Spleen (tissue), 11 donors: ENCODE measurements around the gene TMTC2. TPM values are rescaled to one million over a fixed set of nuclear protein-coding genes. Genes with fewer than 3 reads are reported as not detected.

Source experiments
- DNase-seq: peaks from one replicate; pipeline ENCODE4 v3.0.0-alpha.2; 2020
- H3K27ac ChIP-seq, 8 donors: fragments of 200-600 bp; sonication (generic) in 7 of 8; 1 replicate in 4 of 8; 2 replicates in 4 of 8; pipeline versions ENCODE4 v1.5.0 to v1.8.0; 2016 to 2021; ENCODE audit warnings: inconsistent platforms in 4 of 8, mild to moderate bottlenecking in 4 of 8, moderate library complexity in 1 of 8
- H3K27me3 ChIP-seq, 7 donors: fragments of 200-600 bp; sonication (generic) in 6 of 7; replicated peaks in 1 of 7; 1 replicate in 4 of 7; 2 replicates in 3 of 7; pipeline versions ENCODE4 v1.5.0 to v1.8.0; 2016 to 2021; ENCODE audit warnings: inconsistent platforms in 3 of 7, mild to moderate bottlenecking in 1 of 7
- H3K36me3 ChIP-seq, 6 donors: fragments of 200-600 bp; sonication (generic) in 5 of 6; 1 replicate in 4 of 6; 2 replicates in 2 of 6; pipeline versions ENCODE4 v1.5.0 to v1.8.0; 2016 to 2021; ENCODE audit warnings: inconsistent platforms in 2 of 6
- H3K4me1 ChIP-seq, 6 donors: fragments of 200-600 bp; sonication (generic) in 5 of 6; 1 replicate in 3 of 6; 2 replicates in 3 of 6; pipeline versions ENCODE4 v1.5.0 to v1.8.0; 2016 to 2021; ENCODE audit warnings: inconsistent platforms in 3 of 6
- H3K4me3 ChIP-seq, 8 donors: fragments of 200-600 bp; sonication (generic) in 7 of 8; 1 replicate in 4 of 8; 2 replicates in 4 of 8; pipeline versions ENCODE4 v1.5.0 to v1.8.0; 2016 to 2021; ENCODE audit warnings: inconsistent platforms in 4 of 8, mild to moderate bottlenecking in 4 of 8, moderate library complexity in 2 of 8
- H3K9me3 ChIP-seq, 8 donors: fragments of 200-600 bp; sonication (generic) in 7 of 8; 1 replicate in 4 of 8; 2 replicates in 4 of 8; pipeline versions ENCODE4 v1.5.0 to v1.8.0; 2016 to 2021; ENCODE audit warnings: inconsistent platforms in 4 of 8
- CTCF ChIP-seq, 11 experiments: fragments of 200-600 bp in 7 of 11; fragments of 450-650 bp in 4 of 11; sonication (generic) in 4 of 11; IDR thresholded peaks in 8 of 11; conservative IDR thresholded peaks in 3 of 11; 1 replicate in 7 of 11; 2 replicates in 4 of 11; pipeline versions ENCODE4 v1.4.0 to v1.8.0; 2016 to 2021; ENCODE audit warnings: antibody characterized with exemption in 11 of 11, inconsistent platforms in 4 of 11, mild to moderate bottlenecking in 1 of 11
- POLR2A ChIP-seq, 3 donors: fragments of 450-650 bp; IDR thresholded peaks; one replicate each; pipeline ENCODE4 v1.5.1; 2017; ENCODE audit warnings: antibody characterized with exemption in 3 of 3, mild to moderate bottlenecking in 1 of 3
- POLR2AphosphoS5 ChIP-seq, 3 donors: sonication (generic); formaldehyde crosslinking; IDR thresholded peaks; one replicate each; pipeline ENCODE4 v1.5.1; 2017; ENCODE audit warnings: antibody characterized with exemption in 3 of 3
- WGBS, 5 donors: extraction: QIAGEN DNeasy Blood & Tissue Kit in 3 of 5; methylation state at CpG; one replicate each; pipeline versions ENCODE4 v1.1.5 to v1.1.7; 2013 to 2018; 5-methylcytosine and 5-hydroxymethylcytosine counted together
- intact Hi-C: fragments of 100-400 bp; cut with DNase I; formaldehyde crosslinking; loops from one replicate; pipeline ENCODE4 v1.15.0; 2023; ENCODE audit warnings: low total_unique reads
- polyA plus RNA-seq, 3 donors: library from polyadenylated mRNA; stranded (reverse); fragments of 200-250 nt; gene quantifications; one replicate each; pipeline ENCODE4 v1.2.1, GENCODE V29; 2013
- total RNA-seq, 7 donors: library from RNA; depleted of rRNA in 3 of 7; stranded (reverse); fragments of >200 nt in 3 of 7; fragmentation: NEBNext Ultra II Directional in 4 of 7; extraction: Animal tissue kit (Norgen Biotek cat#: 25700) in 4 of 7; gene quantifications; one replicate each; pipeline versions ENCODE4 v1.1.0 to v1.2.1, GENCODE V29; 2016 to 2021
- donor health status: healthy with polysubstance abuse.
- donor health status: DM: no; HTN: no; CAD: no; lungs with moderate emphysema.
- donor health status: DM: no; HTN: no; CAD: no.
- donor health status: Bipolar disorder and iron deficiency.
- donor health status: healthy.
- donor health status: DM: no; HTN: no; CAD: no.
- donor health status: DM: yes; HTN: yes; CAD: no.

Gene TMTC2
- total and polyA plus RNA-seq, 10 donors, result 0.74 to 8.5 (median 4.0) TPM

- intact Hi-C loops, result no loop called here
- Histone ChIP-seq H3K9me3 (no peaks in the 10 kb centered on the region), H3K27ac (no peak overlapping the region), H3K36me3 (no peaks in the 10 kb centered on the region), H3K4me3 (no peak overlapping the region), H3K4me1 (no peaks in the 10 kb centered on the region), H3K27me3 (no peaks in the 10 kb centered on the region)
- TF ChIP-seq POLR2AphosphoS5 (IDR thresholded peaks at IDR 0.05) (no peak), CTCF (IDR thresholded peaks at IDR 0.05 in 8 of 11, conservative IDR thresholded peaks at IDR 0.05 in 3 of 11) (no peak), POLR2A (IDR thresholded peaks at IDR 0.05) (no peak)
- no peak for DNase-seq
These were observed 466.5 kb downstream of the TMTC2 start for GRCh38 chr12:83153177-83153576.

- H3K9me3 ChIP-seq, result no peaks in the 10 kb centered on the region
- no peaks in the 10 kb centered on the region for H3K36me3 ChIP-seq
- DNase-seq, result no peak
- H3K27me3 ChIP-seq, result no peaks in the 10 kb centered on the region
- intact Hi-C loops, result no loop called here
- 79 to 94% (median 87%) methylated on average over 5 of the region's 5 CpGs for WGBS, 5 donors
- TF ChIP-seq CTCF (IDR thresholded peaks at IDR 0.05 in 8 of 11, conservative IDR thresholded peaks at IDR 0.05 in 3 of 11) (no peak), POLR2AphosphoS5 (IDR thresholded peaks at IDR 0.05) (no peak), POLR2A (IDR thresholded peaks at IDR 0.05) (no peak)
- H3K27ac ChIP-seq, result no peak overlapping the region
- no peaks in the 10 kb centered on the region for H3K4me1 ChIP-seq
- no peak overlapping the region for H3K4me3 ChIP-seq
These were observed 470.1 kb downstream of the TMTC2 start for GRCh38 chr12:83156815-83157214.

- no peaks in the 10 kb centered on the region for H3K27me3 ChIP-seq
- no peak for DNase-seq
- no peaks in the 10 kb centered on the region for H3K4me1 ChIP-seq
- H3K4me3 ChIP-seq, result no peak overlapping the region
- intact Hi-C loops, result no loop called here
- WGBS, 5 donors, result 52 to 64% (median 58%) methylated on average over 4 of the region's 4 CpGs
- TF ChIP-seq POLR2AphosphoS5 (IDR thresholded peaks at IDR 0.05) (no peak), POLR2A (IDR thresholded peaks at IDR 0.05) (no peak), CTCF (IDR thresholded peaks at IDR 0.05 in 8 of 11, conservative IDR thresholded peaks at IDR 0.05 in 3 of 11) (no peak)
- no peaks in the 10 kb centered on the region for H3K9me3 ChIP-seq
- H3K27ac ChIP-seq, result no peak overlapping the region
- no peaks in the 10 kb centered on the region for H3K36me3 ChIP-seq
These were observed 470.9 kb downstream of the TMTC2 start for GRCh38 chr12:83157604-83158003.

GRCh38 chr12:83158613-83159207 is 472.0 kb downstream of the TMTC2 start:
- no peak for DNase-seq
- Histone ChIP-seq H3K27me3 (no peaks in the 10 kb centered on the region), H3K4me3 (no peak overlapping the region), H3K9me3 (no peaks in the 10 kb centered on the region), H3K27ac (no peak overlapping the region), H3K4me1 (no peaks in the 10 kb centered on the region), H3K36me3 (no peaks in the 10 kb centered on the region)
- 77 to 87% (median 79%) methylated on average over 5 of the region's 5 CpGs for WGBS, 5 donors
- no peak for TF ChIP-seq POLR2AphosphoS5 (IDR thresholded peaks at IDR 0.05)
- TF ChIP-seq CTCF (IDR thresholded peaks at IDR 0.05 in 8 of 11, conservative IDR thresholded peaks at IDR 0.05 in 3 of 11), result no peak
- TF ChIP-seq POLR2A (IDR thresholded peaks at IDR 0.05), result no peak
- intact Hi-C loops, result no loop called here
